ENCODE measurements around the gene PLVAP.
"Not testable (repeated sequence)": the region's sequence is repeated elsewhere in the genome, so short reads cannot be mapped to it uniquely, and the experiment has no call there.

- TF ChIP-seq CTCF (conservative IDR thresholded peaks at IDR 0.05); ZFX (IDR thresholded peaks at IDR 0.05): not testable (repeated sequence)
Measured at GRCh38 chr19:17363852-17364605, 13.1 kb downstream of the PLVAP start.
